SIG-M5 treated with dmso at 0.1 percent for 504 hours (cell line): ENCODE results near the gene STX16.

Experiments
- DNase-seq: peaks from one replicate; lab custom pipeline; 2025; ENCODE audit not compliant: unreplicated experiment; lab: John Stamatoyannopoulos, UW

STX16 gene, protein sequence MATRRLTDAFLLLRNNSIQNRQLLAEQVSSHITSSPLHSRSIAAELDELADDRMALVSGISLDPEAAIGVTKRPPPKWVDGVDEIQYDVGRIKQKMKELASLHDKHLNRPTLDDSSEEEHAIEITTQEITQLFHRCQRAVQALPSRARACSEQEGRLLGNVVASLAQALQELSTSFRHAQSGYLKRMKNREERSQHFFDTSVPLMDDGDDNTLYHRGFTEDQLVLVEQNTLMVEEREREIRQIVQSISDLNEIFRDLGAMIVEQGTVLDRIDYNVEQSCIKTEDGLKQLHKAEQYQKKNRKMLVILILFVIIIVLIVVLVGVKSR

GRCh38 chr20:58650776-58651558 is at the start of gene STX16:
TSS of gene STX16 (plus strand) at chr20:58651283. CDS start at chr20:58652007, 724 bp downstream.
- peak; percentile 96 for DNase-seq

GRCh38 chr20:58602124-58602523 is 49.0 kb upstream of the STX16 start:
- no peak for DNase-seq

GRCh38 chr20:58603721-58604120 is 47.4 kb upstream of the STX16 start:
- DNase-seq: no peak

DNA sequence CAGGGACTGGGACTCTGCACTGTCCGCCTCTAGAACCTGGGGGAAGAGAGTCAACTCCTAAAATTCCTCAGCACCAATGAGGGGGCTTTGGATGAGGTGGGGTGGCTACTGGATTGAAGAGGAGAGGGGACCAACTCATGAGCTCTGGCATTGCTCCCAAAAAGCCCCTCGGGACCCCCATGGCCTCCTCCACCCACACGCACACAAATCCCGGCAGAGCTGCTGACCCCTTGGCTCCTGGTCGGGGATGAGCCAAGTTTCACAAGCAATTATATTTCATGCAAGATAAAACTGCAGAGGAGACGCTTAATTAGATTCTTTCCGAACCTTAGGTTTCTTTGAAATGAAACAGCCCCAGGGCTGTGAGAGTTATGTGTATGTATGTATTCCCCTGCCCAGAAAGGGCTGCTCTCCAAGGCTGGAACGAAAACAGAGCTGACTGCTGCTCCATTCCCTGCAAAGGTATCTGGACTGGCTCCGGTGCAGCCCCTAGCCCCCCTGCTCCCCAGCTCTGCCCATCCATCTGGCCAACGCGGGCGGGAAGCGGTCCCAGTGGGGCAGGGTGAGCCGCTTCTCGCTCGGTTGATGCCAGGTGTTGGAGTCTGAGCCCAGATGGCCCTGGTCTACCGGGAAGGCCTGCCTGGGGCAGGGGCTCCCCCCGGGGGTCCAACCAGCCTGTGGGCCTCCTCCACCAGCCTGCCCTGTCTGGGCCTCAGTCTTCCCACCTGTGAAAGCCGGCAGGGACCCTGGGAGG is 46.8 kb upstream of the STX16 start:
- no peak for DNase-seq

- no peak for DNase-seq
These were observed 45.6 kb upstream of the STX16 start for GRCh38 chr20:58605292-58606065.

DNA sequence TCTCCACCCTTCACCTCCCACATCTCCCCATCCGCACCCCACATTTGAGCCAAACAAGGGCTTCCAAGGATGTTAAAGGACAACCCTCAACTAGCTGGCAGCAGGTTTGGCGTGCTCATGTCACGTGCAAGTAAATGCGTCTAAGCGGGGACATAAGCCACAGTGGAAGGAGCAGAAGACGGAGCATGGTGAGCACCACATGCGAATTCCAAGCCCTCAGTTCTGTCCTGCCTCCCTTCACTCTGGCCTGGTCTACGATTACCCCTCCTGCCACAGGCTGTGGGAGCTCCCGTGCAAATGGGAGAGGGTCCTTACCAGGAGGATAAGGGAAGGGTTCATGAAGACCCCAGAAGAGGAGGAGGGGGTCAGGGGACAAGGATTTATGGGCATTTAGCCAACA is 44.9 kb upstream of the STX16 start:
- DNase-seq: no peak

GRCh38 chr20:58608096-58608840 is 42.8 kb upstream of the STX16 start:
- no peak for DNase-seq

GRCh38 chr20:58609026-58609425 is 42.1 kb upstream of the STX16 start:
- DNase-seq: no peak

DNA sequence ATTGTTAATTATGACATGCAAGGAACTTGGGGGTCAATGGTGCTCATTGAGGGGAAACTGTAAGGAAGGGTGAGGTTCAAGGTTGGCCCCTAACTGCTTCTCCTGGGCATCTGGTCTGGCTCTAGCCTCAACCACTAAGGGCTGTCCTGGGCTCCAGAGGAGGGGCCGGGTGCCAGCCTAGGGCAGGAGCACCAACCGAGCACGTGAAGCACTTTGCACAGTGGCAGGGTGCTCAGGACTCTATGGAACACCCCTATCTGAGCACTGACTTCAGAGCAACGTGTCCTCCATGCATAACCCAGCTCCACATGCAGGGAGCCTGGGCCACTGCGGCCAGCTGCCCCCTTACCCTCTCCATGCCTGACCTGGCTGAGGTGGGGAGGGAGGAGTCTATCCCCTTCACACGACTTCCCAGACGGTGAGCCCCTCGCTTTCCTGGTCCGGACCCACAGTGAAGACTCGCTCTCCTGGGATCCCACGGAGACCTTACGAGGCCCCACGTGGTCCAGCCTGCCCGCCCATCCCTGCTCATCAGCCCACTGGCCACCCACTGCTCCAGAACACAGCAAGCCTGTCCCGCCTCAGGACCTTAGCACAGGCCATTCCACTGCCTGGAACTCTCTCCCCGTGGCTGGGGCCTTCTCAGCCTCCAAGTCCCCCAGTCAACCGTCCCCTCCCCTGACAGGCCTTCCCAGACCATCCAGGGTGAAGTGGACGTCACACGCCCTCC is 40.8 kb upstream of the STX16 start:
- DNase-seq: no peak

DNA sequence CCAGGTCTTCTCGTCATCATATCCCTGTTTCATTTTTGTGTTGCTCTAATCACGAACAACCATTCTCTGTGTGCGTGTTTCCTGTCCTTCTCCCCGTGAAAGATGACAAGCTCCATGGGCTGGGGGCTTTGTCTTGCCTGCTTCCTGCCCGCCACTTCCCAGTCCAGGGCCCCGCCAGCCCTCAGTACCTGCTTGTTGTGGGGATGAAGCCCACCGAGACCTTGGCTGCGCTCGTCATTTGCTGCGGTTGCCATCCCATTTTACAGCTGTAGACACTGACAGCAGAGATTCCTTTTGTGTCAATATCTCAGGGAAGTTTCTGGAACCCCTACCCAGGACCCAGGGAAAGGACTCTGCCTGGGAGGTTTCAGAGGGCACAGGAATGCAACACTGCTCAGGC is 40.3 kb upstream of the STX16 start:
- no peak for DNase-seq

DNA sequence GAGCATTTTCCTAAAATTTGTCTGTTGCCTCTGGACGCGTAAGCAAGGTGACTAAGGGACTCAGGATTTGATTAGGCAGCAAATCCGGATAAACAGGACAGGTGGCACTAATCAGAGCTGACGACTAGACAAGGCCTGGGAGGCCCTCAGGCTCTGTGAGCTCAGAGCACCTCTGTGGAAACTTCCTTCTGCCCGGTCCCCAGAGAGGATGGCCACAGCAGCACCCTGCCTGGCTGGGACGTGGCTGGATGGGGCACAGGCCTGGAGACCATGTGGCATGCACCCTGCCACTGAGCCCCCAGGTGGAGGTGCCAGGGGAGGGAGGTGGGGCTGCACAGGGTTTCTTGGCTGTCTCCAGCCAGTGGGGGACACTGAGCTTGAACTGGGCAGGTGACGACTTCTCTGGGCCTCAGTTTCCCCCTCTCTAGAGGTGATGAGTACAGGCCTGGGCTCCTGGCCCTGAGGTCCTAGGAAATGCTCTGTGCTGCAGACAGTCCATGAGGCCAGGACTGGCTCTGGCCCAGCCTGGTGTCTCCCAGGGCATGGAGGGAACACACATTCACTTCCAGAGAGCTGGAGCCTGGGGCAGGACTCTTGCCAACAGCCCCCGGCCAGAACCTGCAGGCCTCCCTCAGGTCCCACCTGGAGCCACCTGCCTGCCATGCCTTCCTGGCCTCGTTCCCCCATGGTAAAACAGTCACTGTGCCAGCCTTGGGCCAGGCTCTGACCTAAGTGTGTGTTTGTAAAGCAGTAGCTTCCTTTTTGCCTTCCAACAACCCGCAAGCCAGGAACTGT is 39.6 kb upstream of the STX16 start:
- DNase-seq: peak; percentile 91

GRCh38 chr20:58612121-58612691 is 38.9 kb upstream of the STX16 start:
- DNase-seq: no peak

GRCh38 chr20:58613061-58613854 is 37.8 kb upstream of the STX16 start:
- no peak for DNase-seq

- no peak for DNase-seq
These were observed 36.7 kb upstream of the STX16 start for GRCh38 chr20:58614366-58614765.

DNA sequence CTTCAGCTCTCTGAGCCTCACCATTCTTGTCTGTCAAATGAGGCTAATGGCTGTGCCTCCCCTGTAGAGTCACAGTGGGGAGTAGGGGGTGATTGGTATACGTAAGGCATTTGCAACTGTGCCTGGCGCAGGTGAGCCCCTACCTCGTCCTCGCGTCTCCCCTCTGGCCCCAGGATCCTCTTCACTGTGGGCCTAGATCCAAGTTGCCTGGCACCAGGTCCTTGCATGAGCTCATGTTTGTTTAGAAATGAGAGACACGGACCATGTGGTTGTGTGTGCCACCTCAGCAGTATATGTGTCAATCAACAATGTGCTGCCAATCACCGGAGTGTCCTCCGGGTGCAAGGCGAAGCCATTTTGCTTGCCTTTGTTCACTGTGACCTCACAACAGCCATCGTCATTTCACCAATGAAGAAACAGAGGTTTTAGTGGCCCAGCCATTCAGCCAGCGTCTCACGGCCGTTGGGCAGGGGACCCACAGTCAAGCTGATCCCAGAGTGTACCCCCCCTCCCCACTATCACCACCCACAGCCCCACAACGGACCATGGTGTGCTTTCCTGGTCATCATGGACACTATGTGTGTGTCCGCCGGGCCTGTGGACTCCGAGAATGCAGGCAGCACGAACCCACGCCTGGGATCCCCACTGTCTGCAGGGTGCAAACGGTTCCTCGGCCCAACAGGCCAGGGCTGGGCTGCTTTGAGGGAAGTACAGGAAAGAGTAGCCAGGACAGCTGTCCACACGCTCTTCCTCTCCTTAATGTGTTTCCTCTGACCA is 35.9 kb upstream of the STX16 start:
- DNase-seq: no peak

DNA sequence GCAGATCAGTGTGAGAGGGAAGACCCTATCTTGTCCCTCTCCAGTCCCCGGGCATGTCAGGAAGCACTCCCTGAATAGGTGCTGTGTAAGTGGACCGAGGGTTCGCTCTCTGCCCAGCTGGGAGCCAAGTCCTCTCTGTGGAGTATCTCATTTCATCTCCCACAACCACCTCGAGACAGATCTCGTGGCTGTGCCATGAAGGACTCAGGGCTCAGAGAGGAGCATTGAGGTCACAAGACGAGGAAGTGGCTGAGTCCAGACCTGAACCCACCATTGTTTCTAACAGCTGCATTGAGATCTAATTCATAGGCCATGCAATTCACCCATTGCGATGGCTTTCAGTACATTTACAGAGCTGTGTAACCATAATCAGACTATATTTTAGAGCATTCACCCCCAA is 34.7 kb upstream of the STX16 start:
- no peak for DNase-seq

DNA sequence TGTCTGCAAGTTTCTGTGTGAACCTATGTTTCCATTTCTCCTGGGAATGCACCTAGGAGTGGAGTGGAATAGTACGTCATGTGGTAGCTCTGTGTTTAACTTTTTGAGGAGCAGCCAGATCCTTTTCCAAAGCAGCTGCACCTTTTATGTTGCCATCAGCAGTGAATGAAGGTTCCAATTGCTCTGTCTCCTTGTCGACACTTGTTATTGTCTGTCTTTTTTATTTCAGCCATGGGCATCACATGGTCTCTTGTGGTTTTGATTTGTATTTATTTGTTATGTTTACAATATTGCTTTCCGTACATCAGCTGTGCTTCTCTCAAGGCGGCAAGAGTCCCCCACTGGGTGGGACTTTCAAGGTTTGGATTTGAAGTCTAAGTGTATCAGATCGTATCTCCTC is 33.9 kb upstream of the STX16 start:
- no peak for DNase-seq
